ENCODE measurements around the gene WDR27.

The WDR27 gene

GRCh38 chr6:169710009-169710408 is 8.2 kb upstream of the WDR27 start:
- DNase-seq = no peak

GRCh38 chr6:169709293-169709692 is 7.5 kb upstream of the WDR27 start:
- DNase-seq = no peak

GRCh38 chr6:169707772-169708171 is 5.9 kb upstream of the WDR27 start:
- DNase-seq = no peak

- DNase-seq = no peak
Measured at GRCh38 chr6:169702840-169703246, 1.0 kb upstream of the WDR27 start.

GRCh38 chr6:169701311-169701953 is 397 bp downstream of the WDR27 start:
- DNase-seq = peak in 4 of 56 donors; percentile 38 to 69 (median 44)

GRCh38 chr6:169700296-169700695 is 1.5 kb downstream of the WDR27 start:
- DNase-seq = no peak

GRCh38 chr6:169697115-169697514 is 4.7 kb downstream of the WDR27 start:
- peak in 2 of 56 donors; percentile 6 to 9 for DNase-seq

GRCh38 chr6:169695131-169695530 is 6.7 kb downstream of the WDR27 start:
- no peak for DNase-seq

GRCh38 chr6:169692516-169692915 is 9.3 kb downstream of the WDR27 start:
- no peak for DNase-seq

- no peak for DNase-seq
Measured at GRCh38 chr6:169691260-169691659, 10.6 kb downstream of the WDR27 start.

- no peak for DNase-seq
Measured at GRCh38 chr6:169689287-169689686, 12.5 kb downstream of the WDR27 start.

GRCh38 chr6:169685860-169686259 is 16.0 kb downstream of the WDR27 start:
- no peak for DNase-seq

- DNase-seq = no peak
Measured at GRCh38 chr6:169684056-169684455, 17.8 kb downstream of the WDR27 start.

- DNase-seq = no peak
Measured at GRCh38 chr6:169678342-169678741, 23.5 kb downstream of the WDR27 start.

- no peak for DNase-seq
Measured at GRCh38 chr6:169677096-169677495, 24.7 kb downstream of the WDR27 start.

- no peak for DNase-seq
Measured at GRCh38 chr6:169675011-169675410, 26.8 kb downstream of the WDR27 start.

- DNase-seq = no peak
Measured at GRCh38 chr6:169671563-169671962, 30.3 kb downstream of the WDR27 start.

- no peak for DNase-seq
Measured at GRCh38 chr6:169669889-169670288, 31.9 kb downstream of the WDR27 start.

GRCh38 chr6:169669147-169669546 is 32.7 kb downstream of the WDR27 start:
- DNase-seq = no peak

GRCh38 chr6:169668203-169668847 is 33.5 kb downstream of the WDR27 start:
- no peak for DNase-seq

GRCh38 chr6:169667716-169668115 is 34.1 kb downstream of the WDR27 start:
- no peak for DNase-seq

GRCh38 chr6:169666441-169666840 is 35.4 kb downstream of the WDR27 start:
- DNase-seq = no peak

GRCh38 chr6:169665289-169665688 is 36.5 kb downstream of the WDR27 start:
- no peak for DNase-seq
